IMR-90 (cell line): ENCODE measurements around the gene WDR53. TPM values are rescaled to one million over a fixed set of nuclear protein-coding genes. Genes with fewer than 3 reads are reported as not detected.

Experiments used
- ATAC-seq: fragments of 200-7000 bp; cut with Tn5 transposase; 2 replicates; pipeline ENCODE4 v1.9.1; 2020; ENCODE audit warnings: low read depth, mild to moderate bottlenecking, moderate library complexity
- BruUV-seq: library from RNA; stranded (reverse); fragments of 400-500 nt; replicated peaks from 2 replicates; lab custom pipeline; 2021; lab: Mats Ljungman, UMichigan
- CTCF ChIA-PET: fragments of 300-600 bp; formaldehyde crosslinking; extraction: SDS; loops from one replicate; lab custom pipeline; 2021; ENCODE audit warnings: antibody characterized with exemption; lab: Yijun Ruan, JAX
- POLR2A ChIA-PET: fragments of 300-600 bp; sonication (Branson Sonifier 250); formaldehyde crosslinking; loops from one replicate; lab custom pipeline; 2022; ENCODE audit warnings: antibody characterized with exemption; ENCODE audit not compliant: unreplicated experiment; lab: Charles Lee
- DNase-seq: peaks from one replicate; pipeline ENCODE4 v3.0.0; 2013
- H2AFZ ChIP-seq: replicated peaks from 2 replicates; pipeline ENCODE3; 2013; ENCODE audit warnings: low read length, mild to moderate bottlenecking; ENCODE audit not compliant: poor library complexity
- H2AK5ac ChIP-seq: 2 replicates; pipeline ENCODE4 v1.6.1; 2013; ENCODE audit warnings: low read depth, low read length, inconsistent platforms
- H2AK9ac ChIP-seq: replicated peaks from 2 replicates; pipeline ENCODE3; 2013; ENCODE audit warnings: mild to moderate bottlenecking, low read depth, low read length, moderate library complexity; ENCODE audit not compliant: poor library complexity
- H2BK120ac ChIP-seq: 2 replicates; pipeline ENCODE4 v1.6.1; 2013; ENCODE audit warnings: low read depth, low read length, inconsistent platforms
- H2BK15ac ChIP-seq: 3 replicates; pipeline ENCODE4 v1.6.1; 2013; ENCODE audit warnings: low read depth, low read length, inconsistent platforms
- H2BK20ac ChIP-seq: 2 replicates; pipeline ENCODE4 v1.6.1; 2013; ENCODE audit warnings: low read depth, mild to moderate bottlenecking, inconsistent platforms, low read length, moderate library complexity
- H2BK5ac ChIP-seq: 2 replicates; pipeline ENCODE4 v1.6.1; 2013; ENCODE audit warnings: mild to moderate bottlenecking, low read depth, low read length, inconsistent platforms; ENCODE audit not compliant: poor library complexity, severe bottlenecking
- H3K14ac ChIP-seq: replicated peaks from 2 replicates; pipeline ENCODE4 v1.6.1; 2013; ENCODE audit warnings: low read depth, low read length, inconsistent platforms
- H3K18ac ChIP-seq: 2 replicates; pipeline ENCODE4 v1.6.1; 2013; ENCODE audit warnings: low read depth, low read length, control low read depth
- H3K23ac ChIP-seq: 2 replicates; pipeline ENCODE4 v1.6.1; 2013; ENCODE audit warnings: low read depth, low read length, inconsistent platforms
- H3K27ac ChIP-seq: 2 replicates; pipeline ENCODE4 v1.5.1; 2013; ENCODE audit warnings: mild to moderate bottlenecking, control low read depth, low read length; ENCODE audit not compliant: insufficient read depth
- H3K27me3 ChIP-seq: 2 replicates; pipeline ENCODE4 v1.6.1; 2013; ENCODE audit warnings: low read length; ENCODE audit not compliant: control insufficient read depth, insufficient read depth
- H3K36me3 ChIP-seq: 2 replicates; pipeline ENCODE4 v1.6.1; 2013; ENCODE audit warnings: low read length, mixed read lengths; ENCODE audit not compliant: control insufficient read depth, insufficient read depth
- H3K4ac ChIP-seq: 2 replicates; pipeline ENCODE4 v1.6.1; 2013; ENCODE audit warnings: low read depth, low read length, inconsistent platforms
- H3K4me1 ChIP-seq: 2 replicates; pipeline ENCODE4 v1.6.1; 2013; ENCODE audit warnings: low read length, mixed read lengths; ENCODE audit not compliant: control insufficient read depth, insufficient read depth
- H3K4me2 ChIP-seq: 2 replicates; pipeline ENCODE4 v1.6.1; 2013; ENCODE audit warnings: low read depth, mild to moderate bottlenecking, control low read depth, low read length, moderate library complexity
- H3K4me3 ChIP-seq: 2 replicates; pipeline ENCODE4 v1.5.1; 2013; ENCODE audit warnings: low read depth, mild to moderate bottlenecking, control low read depth, low read length, moderate library complexity; ENCODE audit not compliant: insufficient read depth
- H3K56ac ChIP-seq: 2 replicates; pipeline ENCODE4 v1.6.1; 2013; ENCODE audit warnings: low read length, inconsistent platforms; ENCODE audit not compliant: insufficient read depth; ENCODE audit errors: extremely low read depth
- H3K79me1 ChIP-seq, 2 experiments: 2 replicates each; pipeline ENCODE4 v1.6.1; 2013; ENCODE audit warnings: low read length in 2 of 2, inconsistent platforms in 1 of 2, low read depth in 1 of 2
- H3K9ac ChIP-seq: 2 replicates; pipeline ENCODE4 v1.6.1; 2013; ENCODE audit warnings: low read depth, low read length, control low read depth
- H3K9me1 ChIP-seq: 2 replicates; pipeline ENCODE4 v1.6.1; 2013; ENCODE audit warnings: low read length, inconsistent platforms; ENCODE audit not compliant: insufficient read depth
- H3K9me3 ChIP-seq: 2 replicates; pipeline ENCODE4 v1.6.1; 2013; ENCODE audit warnings: low read length; ENCODE audit not compliant: control insufficient read depth, insufficient read depth
- H4K20me1 ChIP-seq: 2 replicates; pipeline ENCODE4 v1.6.1; 2013; ENCODE audit warnings: low read length, inconsistent platforms; ENCODE audit not compliant: insufficient read depth
- H4K5ac ChIP-seq: 2 replicates; pipeline ENCODE4 v1.6.1; 2013; ENCODE audit warnings: mild to moderate bottlenecking, low read depth, low read length, control low read depth
- H4K8ac ChIP-seq, 2 experiments: 2 replicates each; pipeline ENCODE4 v1.6.1; 2013; ENCODE audit warnings: low read depth in 2 of 2, low read length in 2 of 2, control low read depth in 1 of 2, inconsistent platforms in 1 of 2
- H4K91ac ChIP-seq: 2 replicates; pipeline ENCODE4 v1.6.1; 2013; ENCODE audit warnings: low read depth, low read length, inconsistent platforms; ENCODE audit not compliant: insufficient read depth
- ELK1 ChIP-seq: fragments of 150-350 bp; IDR thresholded peaks from 2 replicates; pipeline ENCODE4 v1.6.1; 2016; ENCODE audit warnings: low read depth, mild to moderate bottlenecking, low read length, moderate library complexity, borderline replicate concordance
- MAZ ChIP-seq: IDR thresholded peaks from 2 replicates; pipeline ENCODE4 v1.6.1; 2012; ENCODE audit warnings: low read depth, mild to moderate bottlenecking, low read length, improper control_type of control experiment, moderate library complexity, borderline replicate concordance
- POLR2A ChIP-seq: IDR thresholded peaks from 2 replicates; pipeline ENCODE4 v1.6.1; 2012; ENCODE audit warnings: mild to moderate bottlenecking, low read depth, low read length
- SMC3 ChIP-seq: fragments of 150-350 bp; IDR thresholded peaks from 2 replicates; pipeline ENCODE4 v1.6.1; 2016; ENCODE audit warnings: low read depth, mild to moderate bottlenecking, antibody characterized with exemption, low read length, moderate library complexity
- WGBS, 2 experiments: methylation state at CpG; one replicate each; pipeline versions ENCODE4 v1.1.5 to v1.1.7; 2013; ENCODE audit warnings: missing lambda C conversion rate in 2 of 2; ENCODE audit not compliant: insufficient read length in 1 of 2; ENCODE audit errors: extremely low coverage in 2 of 2; 5-methylcytosine and 5-hydroxymethylcytosine counted together
- dilution Hi-C: fragments of 300-500 bp; cut with HindIII; formaldehyde crosslinking; loops from one replicate; pipeline ENCODE4 v1.14.3; 2018; ENCODE audit warnings: low sequenced_read_pairs; ENCODE audit not compliant: unreplicated experiment
- in situ Hi-C: fragments of 300-500 bp; cut with MboI; formaldehyde crosslinking; loops from 3 replicates; pipeline ENCODE4 v1.14.3; 2019; ENCODE audit warnings: low sequenced_read_pairs, inconsistent platforms, mixed read lengths
- intact Hi-C: fragments of 100-400 bp; cut with micrococcal nuclease; formaldehyde crosslinking; loops from 2 replicates; pipeline ENCODE4 v1.10.0; 2022
- polyA plus RNA-seq, 3 experiments: library from polyadenylated mRNA; depleted of rRNA; stranded (reverse); fragments of >200 nt; gene quantifications; 2 replicates each; pipeline ENCODE4 v1.2.3, GENCODE V29; 2012; ENCODE audit warnings: low replicate concordance in 1 of 3
- total RNA-seq: library from RNA; depleted of rRNA; stranded (reverse); fragments of >200 nt; gene quantifications from 2 replicates; pipeline ENCODE4 v1.2.3, GENCODE V29; 2012

WDR53 gene
- total and polyA plus RNA-seq, 2 of the 4 experiments (the other 2 are of a cell fraction), result 5.7 to 5.9 TPM

- no peak overlapping the region for H2AK9ac ChIP-seq
- POLR2A ChIA-PET, result no interaction called here
- TF ChIP-seq MAZ (no peak), ELK1 (no peak), SMC3 (no peak), POLR2A (no peak)
Measured at GRCh38 chr3:196519718-196520082, 48.7 kb downstream of the WDR53 start.

More at GRCh38 chr3:196519718-196520082, 48.7 kb downstream of the WDR53 start:
- Histone ChIP-seq H3K4me2 (no peak overlapping the region), H3K27me3 (no peaks in the 10 kb centered on the region), H4K5ac (no peak overlapping the region), H3K9ac (no peak overlapping the region), H4K20me1 (no peaks in the 10 kb centered on the region), H2BK120ac (no peak overlapping the region), H4K91ac (no peak overlapping the region), H2BK5ac (no peak overlapping the region), H3K27ac (no peak overlapping the region), H4K8ac (no peak overlapping the region), H3K36me3 (no peaks in the 10 kb centered on the region), H3K79me1 (no peaks in the 10 kb centered on the region), H2AK5ac (no peak overlapping the region), H3K9me1 (no peaks in the 10 kb centered on the region), H3K9me3 (peaks cover 31% of the 10 kb centered on the region), H3K4me3 (no peak overlapping the region), H3K14ac (no peak overlapping the region), H3K23ac (no peak overlapping the region), H3K4me1 (no peaks in the 10 kb centered on the region), H2AFZ (no peak overlapping the region), H3K18ac (no peak overlapping the region), H3K56ac (no peak overlapping the region), H2BK15ac (no peak overlapping the region), H3K4ac (no peak overlapping the region), H2BK20ac (no peak overlapping the region)
- dilution Hi-C loops (no loop called here), intact Hi-C loops (loop anchor here (1.0 to 5.0 kb wide), 3 partner anchors 266 to 493 kb away; partner anchors contain the start of gene TFRC), in situ Hi-C loops (loop anchor here (5.0 to 10.0 kb wide), 2 partner anchors 262 to 445 kb away; no protein-coding TSS in a partner anchor)
- DNase-seq (no peak), ATAC-seq (no peak)
- CTCF ChIA-PET, result interaction anchor here (1.5 kb wide), 1 partner anchor 9 kb away, joined by 6 read pairs; no protein-coding TSS in a partner anchor
- no TSS peak for BruUV-seq
- WGBS, 2 experiments, result 63% methylated on average over 2 of the region's 5 CpGs; no CpG with 5 or more reads in 1 of the 2 experiments
